Heart left ventricle (tissue), 13 donors: ENCODE measurements around the gene TTLL12.

Source experiments
- POLR2A ChIP-seq, 2 donors: fragments of 450-650 bp; IDR thresholded peaks; one replicate each; pipeline ENCODE4 v1.6.1; 2017; ENCODE audit warnings: antibody characterized with exemption in 2 of 2, mild to moderate bottlenecking in 2 of 2, moderate library complexity in 2 of 2
- TF ChIP-seq, protein P1 (sequence below), 12 donors: fragments of 200-600 bp; sonication (generic) in 4 of 12; IDR thresholded peaks; one replicate each; pipeline versions ENCODE4 v1.5.0 to v1.8.0; 2018 to 2022; ENCODE audit warnings: antibody characterized with exemption in 12 of 12, mild to moderate bottlenecking in 5 of 12
- donor health status: ischemic (EF 13 %, LVEDD 7.1; RV severe dilation, severe dysfunction).
- donor health status: DM: no; HTN: yes; CAD: no.
- donor health status: DM: no; HTN: no; CAD: no.
- donor health status: ischemic (EF 25% LVEDD 6.9; RV normal size, moderate dysfunction).
- donor health status: ischemic (EF 25% LVEDD 5.7; RV mildly dilated, moderate dysfunction).
- donor health status: ischemic (EF 35%, LVEDD 5.7; RV mildly dilated, moderate dysfunction).
- donor health status: nonischemic (EF 11% LVEDD 7.7; RV severe dilation, severe dysfunction).
- donor health status: DM: yes; HTN: yes; CAD: no.
- donor health status: PGD.
- donor health status: ischemic (EF 29% LVEDD 5.4; RV normal size, mild dysfunction).
- donor health status: nonischemic (EF 23%, LVEDD 6.1; RV moderate dilation, normal function).

DNA sequence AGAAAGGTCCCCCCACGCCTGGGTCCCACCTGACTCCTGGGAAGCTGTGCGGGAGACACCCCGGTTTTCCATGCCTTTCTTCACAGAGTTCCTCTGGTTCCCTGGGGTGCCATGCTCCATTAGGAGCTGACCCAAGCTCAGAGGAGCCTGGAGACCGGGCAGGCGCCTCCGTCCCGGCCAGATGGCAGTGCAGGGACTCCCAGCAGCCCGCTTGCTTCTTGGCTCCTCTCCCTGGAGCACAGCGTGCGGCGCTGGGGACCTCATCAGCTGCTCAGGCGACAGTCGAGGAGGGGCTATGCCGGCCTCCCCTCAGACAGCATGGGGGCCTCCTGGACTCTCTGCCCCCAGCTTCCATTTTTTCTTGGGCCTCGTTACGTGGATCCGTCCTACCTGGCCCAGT is 13.1 kb upstream of the TTLL12 start:
- TF ChIP-seq POLR2A (IDR thresholded peaks at IDR 0.05): no peak
- TF ChIP-seq, protein P1, sequence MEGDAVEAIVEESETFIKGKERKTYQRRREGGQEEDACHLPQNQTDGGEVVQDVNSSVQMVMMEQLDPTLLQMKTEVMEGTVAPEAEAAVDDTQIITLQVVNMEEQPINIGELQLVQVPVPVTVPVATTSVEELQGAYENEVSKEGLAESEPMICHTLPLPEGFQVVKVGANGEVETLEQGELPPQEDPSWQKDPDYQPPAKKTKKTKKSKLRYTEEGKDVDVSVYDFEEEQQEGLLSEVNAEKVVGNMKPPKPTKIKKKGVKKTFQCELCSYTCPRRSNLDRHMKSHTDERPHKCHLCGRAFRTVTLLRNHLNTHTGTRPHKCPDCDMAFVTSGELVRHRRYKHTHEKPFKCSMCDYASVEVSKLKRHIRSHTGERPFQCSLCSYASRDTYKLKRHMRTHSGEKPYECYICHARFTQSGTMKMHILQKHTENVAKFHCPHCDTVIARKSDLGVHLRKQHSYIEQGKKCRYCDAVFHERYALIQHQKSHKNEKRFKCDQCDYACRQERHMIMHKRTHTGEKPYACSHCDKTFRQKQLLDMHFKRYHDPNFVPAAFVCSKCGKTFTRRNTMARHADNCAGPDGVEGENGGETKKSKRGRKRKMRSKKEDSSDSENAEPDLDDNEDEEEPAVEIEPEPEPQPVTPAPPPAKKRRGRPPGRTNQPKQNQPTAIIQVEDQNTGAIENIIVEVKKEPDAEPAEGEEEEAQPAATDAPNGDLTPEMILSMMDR (IDR thresholded peaks at IDR 0.05): no peak
